GM18858 (cell line): ENCODE results near the gene SMO.
A peak's percentile ranks its signal among the peaks of the same experiment; 100 is the strongest.

Source experiments
- ATAC-seq: cut with Tn5 transposase; IDR thresholded peaks from one replicate; pipeline ENCODE4 v1.9.1; 2021; ENCODE audit not compliant: unreplicated experiment

Gene SMO

DNA sequence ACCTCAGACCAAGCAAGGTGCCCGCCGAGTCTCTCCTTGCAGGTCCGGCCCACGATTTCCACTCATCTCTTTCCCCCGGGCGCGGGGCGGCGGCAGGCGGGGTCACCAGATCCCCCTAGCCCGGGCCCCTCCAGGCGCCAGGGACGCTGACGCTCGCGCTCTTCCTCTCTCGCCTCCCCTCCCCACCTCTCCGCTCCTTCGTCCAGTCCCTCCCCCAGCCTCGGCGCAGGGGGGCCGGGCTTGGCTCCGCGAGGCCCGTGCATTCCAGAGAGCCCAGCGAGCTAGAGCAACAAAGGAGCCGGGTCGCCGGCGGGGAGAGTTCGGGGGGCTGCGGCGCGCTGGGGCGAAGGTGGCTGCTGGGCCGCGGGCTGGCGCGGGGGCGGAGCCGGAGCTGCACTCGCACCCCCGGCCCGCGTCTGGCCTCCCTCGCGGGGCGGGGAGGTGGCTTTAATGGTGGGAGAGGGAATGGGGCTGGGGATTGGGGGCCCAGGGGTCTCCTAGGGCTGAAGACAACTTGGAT, at the start of gene SMO:
Gene SMO, plus strand, starts transcription at position 262 of the 520 bp plus-strand sequence. CDS start 519 bp downstream, outside the sequence.
- no peak for ATAC-seq

DNA sequence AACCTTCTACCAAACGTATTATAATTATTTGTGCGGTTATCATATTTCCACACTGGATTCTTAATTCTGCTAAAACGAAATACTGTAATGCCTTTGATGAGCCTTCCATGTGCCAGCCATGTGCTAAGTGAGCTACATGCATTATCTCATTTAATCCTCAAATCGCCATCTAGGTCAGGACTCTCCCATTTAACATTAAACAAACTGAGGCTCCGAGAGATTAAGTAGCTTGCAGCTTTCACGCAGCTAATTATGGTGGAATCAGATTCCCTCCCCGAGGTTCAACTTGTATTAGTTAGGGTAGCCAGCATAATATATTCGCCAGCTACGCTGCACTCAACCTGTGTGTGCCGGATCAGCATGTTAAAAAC, 44.7 kb upstream of the SMO start:
- no peak for ATAC-seq

DNA sequence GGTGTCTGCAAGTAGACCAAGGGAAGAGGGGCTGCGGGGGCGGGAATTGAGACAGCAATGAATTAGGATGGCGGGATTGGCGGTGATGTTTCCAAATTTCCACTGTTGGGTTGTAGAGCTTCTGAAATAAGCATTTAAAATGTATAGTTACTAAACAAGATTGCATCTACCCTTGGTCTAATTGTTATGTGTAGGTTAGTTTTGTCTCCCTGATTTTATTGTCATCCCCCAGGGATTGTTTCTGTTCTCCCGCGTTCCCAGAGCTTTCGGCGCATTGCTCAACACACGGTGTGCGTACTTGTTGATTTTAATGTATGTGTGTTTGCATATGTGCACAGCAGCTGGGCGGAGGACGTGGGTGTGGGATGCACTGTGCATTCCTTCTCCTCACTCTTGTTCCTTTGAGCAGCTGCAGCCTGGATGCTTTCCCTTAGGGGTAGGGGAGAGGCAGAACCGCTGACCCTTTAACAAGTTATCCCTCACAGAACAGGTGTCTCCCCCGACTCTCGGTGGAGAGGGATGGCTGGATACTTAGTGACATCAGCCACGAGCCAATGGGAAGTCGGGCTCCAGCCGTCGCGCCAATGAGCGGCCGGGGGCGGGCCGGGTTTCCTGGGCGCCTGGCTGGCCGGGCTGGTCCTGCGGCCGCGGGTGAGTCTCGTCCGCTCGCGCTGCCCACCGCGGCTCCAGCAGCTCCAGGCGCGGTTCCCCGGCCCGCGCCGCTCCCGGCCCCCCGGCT, 44.2 kb upstream of the SMO start, which contains the start of gene TSPAN33:
Gene TSPAN33, plus strand, starts transcription at position 613 of the 739 bp plus-strand sequence. CDS start 274 bp downstream, outside the sequence.
- peak; percentile 58 for ATAC-seq

DNA sequence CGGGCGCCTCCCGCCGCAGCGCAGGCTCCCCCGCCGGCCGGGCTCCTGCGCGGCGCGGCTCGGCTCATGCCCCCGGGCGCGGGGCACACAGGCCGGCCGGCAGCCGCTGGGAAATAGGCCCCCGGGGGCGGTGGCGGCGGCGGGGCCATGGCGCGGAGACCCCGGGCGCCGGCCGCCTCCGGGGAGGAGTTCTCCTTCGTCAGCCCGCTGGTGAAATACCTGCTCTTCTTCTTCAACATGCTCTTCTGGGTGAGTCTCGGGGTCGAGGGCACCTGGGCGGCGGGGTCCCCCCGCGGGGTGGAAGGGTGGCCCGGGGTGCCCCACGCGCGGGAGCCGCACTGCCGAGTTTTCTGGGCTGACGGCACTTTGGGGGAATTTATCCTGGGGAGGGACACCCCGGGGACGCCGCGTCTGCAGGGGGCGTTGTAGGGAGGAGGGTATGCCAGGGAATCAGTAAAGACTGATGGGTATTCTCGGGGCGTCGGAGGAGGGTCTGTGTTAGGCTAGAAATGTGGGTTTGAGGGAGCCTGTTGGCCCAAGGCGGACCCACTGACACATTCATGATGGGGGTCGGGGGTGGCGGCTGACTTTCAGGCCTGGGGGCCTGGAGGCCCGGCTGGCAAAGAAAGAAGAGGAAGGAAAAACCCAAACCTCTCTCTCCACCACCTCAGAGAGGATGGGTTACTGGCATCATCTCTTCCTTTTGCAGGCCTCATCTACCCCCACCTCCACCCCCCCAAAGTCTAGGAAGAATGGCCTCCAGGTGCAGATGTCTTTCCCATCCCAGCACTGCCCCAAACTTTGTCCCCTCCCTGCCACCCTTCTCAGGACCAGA, 43.4 kb upstream of the SMO start:
- peak; percentile 8 for ATAC-seq

DNA sequence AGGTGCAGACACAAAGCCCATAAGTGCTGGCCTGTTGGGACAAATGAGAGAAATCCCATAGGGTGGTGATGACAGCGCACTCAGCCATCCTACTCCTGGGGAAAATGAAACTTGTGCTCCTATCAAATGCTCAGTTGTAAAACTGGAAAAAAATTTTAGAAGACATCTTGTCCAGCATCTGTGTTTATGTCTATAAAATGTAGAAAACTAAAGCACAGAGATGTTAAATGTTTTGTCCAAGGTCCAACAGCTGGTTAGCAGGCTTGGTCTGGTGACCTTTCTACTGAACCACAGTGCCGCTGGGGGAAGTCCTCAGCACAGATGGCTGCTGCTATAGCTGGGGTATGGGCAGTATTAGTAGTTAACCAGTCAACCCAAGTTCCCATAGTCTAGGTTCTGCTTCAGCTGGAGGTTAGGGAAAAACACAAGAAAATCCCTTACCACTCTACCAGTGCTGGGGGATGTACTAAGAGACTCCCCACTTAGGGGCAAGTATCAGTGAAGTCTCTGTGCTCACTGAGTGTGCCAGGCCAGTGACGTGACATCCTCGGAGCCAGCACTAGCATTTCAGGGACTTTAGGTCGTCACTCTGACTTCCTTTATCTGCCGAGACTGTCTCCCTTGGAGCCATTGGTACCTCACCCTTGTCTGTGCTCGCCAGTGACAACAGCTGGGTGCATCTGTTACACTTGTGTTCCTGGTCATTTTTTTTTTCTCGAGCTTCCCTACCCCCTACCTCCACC, 42.0 kb upstream of the SMO start:
- ATAC-seq: peak; percentile 40

DNA sequence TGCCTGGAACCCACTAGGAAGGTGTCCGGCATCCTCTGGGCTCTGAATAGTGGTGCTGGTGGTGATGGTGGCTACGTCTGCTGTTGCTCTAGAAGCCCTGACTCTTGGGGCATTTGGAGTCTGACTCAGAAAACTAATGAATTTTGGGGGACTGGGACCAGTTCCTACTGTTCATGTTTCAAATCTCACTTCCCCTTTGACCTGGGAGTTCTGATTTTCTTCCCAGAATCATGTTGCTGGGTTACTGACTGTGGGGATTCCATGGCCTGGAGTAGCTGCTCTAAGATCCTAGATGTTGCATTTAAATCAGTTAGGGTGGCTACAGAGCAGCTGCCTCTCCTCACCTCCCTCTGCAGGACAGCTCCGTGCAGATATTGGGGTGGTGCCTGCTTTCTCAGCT, 40.7 kb upstream of the SMO start:
- no peak for ATAC-seq

DNA sequence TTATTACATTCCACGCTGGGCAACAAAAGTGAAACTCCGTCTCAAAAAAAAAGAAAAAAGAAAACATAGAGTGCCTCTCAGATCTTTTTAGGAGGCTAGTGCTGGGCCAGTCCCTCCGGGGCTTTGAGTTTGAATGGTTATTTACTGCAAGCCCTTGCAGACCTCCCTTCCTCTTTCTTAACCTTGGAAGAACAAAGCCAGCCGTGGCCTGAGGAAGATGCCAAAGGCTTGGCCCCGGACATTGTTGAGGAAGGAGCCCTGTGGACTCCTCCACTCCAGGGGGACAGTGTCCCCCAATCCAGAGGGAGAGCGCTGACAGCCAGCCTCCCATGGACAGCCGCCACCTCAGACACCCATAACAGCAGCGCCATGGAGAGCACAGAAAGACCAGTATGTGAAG, 38.9 kb upstream of the SMO start:
- ATAC-seq: no peak

DNA sequence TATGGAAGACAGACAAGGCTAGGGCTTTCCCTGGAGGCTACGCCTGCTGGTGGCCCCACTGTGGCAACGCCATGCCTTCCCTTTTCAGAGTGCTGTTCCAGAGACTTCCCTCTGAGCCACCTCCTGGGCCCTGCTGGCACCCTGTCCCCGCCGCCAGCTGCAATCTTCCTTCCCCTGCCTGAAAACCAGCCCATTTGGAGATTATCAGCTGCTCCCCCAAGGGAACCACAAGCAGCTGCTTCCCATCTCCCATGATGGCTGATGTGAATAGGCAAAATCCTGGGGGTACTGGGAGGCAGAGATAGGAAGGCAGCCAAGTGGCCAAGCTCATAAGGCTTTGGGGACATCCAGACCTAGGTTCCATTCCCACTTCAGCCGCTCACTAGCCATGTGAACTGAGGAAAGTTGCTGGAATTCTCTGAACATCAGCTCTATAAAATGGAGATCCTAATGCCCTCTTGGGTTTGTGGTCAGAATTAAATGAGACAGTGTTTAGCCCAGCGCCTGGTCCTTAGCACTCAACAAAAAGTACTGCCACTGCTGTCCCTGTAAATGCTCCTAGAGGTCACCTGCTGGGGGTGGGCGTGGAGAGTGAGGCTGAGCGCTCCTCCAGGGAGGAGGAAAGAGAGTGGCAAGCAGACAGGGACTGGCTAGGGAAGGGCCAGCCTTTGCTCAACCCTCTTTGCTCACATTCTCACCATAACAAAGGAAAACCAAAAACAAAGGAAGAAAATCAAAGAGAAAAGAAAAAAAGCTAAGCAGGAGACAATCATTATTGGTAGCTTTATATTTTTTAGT, 38.0 kb upstream of the SMO start:
- ATAC-seq: no peak

DNA sequence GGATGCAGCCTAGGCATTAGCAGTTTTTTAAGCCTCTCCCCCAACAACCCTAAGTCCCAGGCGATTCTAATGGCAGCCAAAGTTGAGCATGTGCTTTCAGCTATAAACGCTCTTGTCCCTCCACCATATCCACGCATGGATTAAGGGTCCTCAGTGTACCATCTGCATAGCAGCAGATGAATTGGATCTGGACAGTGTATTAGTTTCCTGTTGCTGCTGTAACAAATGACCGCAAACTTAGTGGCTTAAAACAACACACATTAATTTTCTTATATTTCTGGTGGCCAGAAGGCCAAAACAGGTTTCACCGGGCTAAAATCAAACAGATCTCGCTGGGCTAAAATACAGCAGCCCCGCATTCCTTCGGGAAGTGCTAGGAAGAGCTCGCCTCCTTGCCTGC, 30.8 kb upstream of the SMO start:
- ATAC-seq: no peak

DNA sequence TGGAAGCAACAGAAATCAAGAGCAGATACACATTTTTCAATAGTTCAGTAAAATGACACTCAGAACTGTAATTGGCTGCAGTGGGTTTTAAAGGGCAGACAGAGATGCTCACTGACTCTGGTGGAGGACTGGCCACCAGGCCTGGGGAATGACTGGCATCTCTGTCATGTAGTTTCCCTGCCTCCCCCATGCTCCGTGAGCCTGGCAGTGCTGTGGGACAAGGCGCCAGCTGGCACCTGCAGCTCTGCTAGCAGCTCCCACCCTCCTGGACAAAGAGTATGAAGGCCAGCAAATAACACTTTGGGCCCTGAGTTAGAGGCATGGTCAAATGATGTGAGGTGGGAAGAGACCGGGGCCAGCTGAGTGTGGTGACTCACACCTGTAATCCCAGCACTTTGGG, 28.9 kb upstream of the SMO start:
- ATAC-seq: no peak

DNA sequence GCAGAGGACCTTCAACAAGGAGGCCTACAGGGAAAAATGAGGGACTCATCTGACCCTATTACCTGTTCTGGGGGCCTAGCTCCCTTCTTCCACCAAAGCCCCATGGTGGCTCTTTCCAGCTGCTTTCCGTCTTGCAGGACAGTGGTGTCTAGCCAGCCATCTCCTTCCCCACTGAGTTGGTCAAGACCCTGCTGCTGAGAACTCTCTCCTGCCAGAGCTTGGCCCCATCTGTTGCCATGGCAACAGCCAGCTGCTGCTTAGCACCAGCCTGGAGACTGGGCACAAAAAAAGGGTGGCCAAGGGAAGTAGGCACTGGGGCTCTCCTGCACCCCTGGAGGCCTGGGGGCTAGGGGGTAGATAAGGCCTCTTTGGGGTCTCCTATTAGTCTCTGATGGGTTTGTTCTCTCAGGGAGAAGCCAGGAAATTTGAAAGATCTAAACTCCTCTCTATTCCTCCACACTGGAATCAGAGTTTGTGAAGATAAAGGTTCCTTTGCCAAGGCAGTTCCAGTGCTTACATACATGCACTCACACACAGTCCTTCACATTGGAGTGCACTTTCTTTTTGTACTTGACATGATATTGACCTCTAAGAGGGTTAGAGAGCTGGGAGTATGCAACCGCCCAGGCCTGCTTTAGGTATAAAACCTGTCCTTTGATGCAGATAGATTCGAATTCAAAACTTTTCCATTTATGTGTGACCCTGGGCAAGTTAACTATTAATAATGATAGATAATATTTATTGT, 28.1 kb upstream of the SMO start:
- no peak for ATAC-seq

DNA sequence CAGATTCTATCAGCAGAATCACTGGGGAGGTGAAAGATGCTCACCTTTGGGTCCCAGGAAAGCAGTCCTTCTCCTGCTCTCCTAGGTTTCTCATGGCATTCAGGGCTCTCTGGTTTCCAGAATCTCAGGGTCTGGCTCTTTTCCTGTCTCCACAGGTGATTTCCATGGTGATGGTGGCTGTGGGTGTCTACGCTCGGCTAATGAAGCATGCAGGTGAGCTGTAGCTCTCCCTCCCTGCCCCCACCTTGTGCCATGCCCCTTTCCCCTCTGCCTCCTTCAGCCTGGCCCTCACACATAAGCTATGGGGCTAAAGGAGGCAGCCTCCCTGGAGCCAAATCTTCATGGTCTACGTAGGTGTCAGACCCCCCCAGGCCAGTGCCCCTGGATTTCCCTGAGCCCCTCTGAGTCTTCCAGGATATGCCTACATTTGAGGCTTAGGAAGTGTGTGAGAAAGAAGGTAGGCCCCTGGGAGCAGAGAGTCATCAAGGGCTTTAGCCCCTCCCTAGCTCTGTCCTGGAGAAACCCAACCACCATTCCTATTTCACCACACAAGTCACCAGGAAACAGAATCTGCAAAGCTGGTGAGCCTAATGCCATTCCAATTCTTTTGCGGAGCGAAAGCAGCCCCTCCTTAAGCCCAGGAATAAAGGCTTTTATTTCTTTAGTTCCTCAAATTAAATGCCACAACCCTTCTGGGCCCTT, 26.8 kb upstream of the SMO start:
- ATAC-seq: no peak

DNA sequence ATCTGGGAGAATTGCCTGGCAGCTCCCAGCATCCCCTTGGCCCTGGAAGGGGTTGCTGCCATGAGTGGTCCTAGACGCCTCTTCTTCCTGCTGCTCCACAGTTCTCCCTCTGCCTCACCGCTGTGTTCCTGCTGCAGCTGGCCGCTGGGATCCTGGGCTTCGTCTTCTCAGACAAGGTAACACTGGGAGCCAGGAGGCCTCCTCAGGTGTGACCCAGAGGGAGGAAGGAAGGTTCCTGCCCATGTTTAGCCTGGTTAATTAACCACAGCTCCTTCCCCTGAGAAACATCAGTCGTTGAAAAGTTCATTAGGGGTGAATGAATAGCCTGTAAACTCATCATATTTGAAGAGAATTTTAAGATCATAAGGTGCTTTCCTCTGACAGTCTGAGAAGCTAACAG, 25.7 kb upstream of the SMO start:
- no peak for ATAC-seq

DNA sequence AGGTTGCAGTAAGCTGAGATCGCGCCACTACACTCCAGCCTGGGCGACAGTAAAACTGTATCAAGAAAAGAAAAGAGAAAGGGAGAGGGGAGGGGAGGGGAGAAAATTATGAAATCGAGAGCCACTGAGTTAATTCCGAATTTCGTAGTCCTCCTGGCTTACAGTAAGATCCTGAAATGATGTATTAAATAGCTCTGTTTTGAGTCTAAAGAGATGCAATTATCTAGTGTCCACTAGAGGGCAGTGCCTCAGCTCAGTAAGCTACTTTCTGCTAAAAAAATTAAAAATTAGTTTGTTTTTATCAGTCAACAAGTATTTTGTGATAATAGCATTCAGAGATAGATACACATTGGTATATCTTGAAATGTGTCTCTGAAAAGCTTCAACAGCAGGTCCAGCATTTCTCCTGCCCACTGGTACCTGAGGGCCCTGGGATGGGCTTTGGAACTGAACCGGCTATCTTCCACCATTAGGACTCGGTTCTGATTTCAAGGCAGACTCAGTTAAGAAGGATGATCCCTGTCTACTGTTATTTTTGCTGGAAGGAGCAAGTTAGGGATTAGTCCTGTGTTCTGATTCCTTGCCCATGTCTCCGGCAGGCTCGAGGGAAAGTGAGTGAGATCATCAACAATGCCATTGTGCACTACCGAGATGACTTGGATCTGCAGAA, 24.4 kb upstream of the SMO start:
- ATAC-seq: no peak

DNA sequence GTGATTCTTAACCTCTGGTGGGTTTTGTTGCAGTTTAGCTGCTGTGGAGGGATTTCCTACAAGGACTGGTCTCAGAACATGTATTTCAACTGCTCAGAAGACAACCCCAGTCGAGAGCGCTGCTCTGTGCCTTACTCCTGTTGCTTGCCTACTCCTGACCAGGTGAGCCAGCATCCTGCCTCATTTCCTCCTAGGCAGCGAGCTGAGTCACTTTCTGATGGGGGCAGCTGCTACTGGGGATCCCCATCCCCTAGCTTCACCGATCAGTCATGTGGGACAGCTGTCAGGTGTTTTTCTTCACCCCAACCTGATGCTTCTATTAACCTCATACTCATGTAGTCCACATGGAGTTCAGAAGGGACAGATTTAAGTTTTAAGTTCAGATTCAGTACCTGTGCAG, 21.7 kb upstream of the SMO start:
- no peak for ATAC-seq

DNA sequence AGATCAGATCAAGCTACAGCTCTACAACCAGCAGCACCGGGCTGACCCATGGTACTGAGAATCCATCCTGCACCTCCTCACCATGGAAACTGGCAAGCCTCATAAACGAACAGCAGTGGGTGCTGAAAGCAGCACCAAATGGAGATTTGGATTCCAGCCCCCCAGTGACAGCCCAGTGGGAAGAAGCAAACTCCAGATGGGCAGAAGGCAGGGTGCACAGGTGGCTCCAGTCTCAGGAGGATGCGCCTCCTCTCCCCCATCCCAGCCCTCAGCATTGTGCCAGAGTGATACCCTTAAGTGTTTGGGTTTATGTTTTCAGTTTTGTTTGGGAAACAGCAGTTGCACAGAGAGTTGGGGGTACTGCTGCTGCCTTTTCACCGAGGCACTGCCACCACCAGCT, 20.6 kb upstream of the SMO start:
- no peak for ATAC-seq

DNA sequence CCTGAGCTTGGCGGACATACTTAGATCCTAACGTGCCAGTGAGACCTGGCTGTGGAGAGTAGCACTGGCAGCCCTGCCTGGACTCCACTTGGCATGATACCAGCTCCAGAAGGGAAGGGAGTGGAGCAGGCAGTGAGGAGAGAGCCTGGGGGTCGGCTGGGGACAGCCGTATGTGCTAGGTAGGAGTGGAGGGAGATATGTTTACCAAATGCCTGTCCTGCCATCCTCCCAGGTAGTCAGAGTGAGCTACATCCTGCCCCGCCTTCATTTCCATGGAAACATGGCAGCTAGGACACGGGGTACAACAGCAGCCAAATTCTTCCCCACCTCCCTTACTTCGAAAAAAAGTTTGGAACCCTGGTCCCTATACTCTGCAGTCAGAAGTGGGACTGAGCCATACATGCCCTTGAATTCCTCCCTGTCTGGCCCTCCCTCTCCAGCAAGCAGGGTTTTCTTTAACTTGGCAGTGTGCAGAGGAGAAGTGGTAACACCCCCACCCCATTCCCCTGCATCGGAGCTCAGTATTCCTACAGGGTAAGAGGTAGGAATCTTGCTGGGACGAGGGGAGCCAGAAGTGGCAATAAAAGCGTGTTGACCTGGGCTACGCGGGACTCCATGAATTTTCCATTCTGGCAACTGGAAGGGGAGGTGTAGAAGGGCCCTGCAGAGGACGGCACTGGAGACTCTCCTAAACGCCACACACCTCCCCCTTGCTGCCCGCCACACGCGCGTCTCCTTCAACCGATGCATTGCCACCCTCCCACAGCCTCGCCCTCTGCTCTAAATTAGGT, 20.0 kb upstream of the SMO start:
- no peak for ATAC-seq

DNA sequence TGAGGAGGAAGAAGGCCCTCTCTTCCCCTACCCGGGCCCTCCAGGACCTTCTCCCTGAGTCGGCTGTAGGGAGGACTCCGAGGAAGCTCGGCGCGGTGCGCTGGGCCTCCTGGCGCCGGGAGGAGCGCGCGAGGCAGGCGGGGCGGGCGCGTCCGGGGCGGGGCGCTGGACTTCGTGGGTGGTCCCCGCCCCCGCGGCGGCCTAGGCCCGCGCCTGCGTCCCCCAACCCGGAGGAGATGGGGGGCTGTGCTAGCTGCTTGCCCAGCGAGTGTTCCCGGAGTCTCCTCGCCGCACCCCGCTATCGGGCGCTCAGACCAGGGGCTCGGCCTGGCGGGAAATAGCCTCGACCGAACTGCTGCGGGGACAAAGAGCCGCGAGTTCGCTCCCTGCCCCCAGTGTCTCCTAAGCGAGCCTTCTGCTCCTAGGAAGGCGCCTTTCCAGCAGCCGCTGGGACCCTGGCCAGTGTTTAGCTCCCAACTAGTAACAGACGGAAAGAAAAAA, 19.2 kb upstream of the SMO start:
- ATAC-seq: no peak
